Breast epithelium (tissue), 3 donors: ENCODE measurements around the gene SCARF1.
A peak's percentile ranks its signal among the peaks of the same experiment; 100 is the strongest.

Source experiments
- POLR2A ChIP-seq: fragments of 450-650 bp; IDR thresholded peaks from one replicate; pipeline ENCODE4 v1.6.1; 2016; ENCODE audit warnings: antibody characterized with exemption, mild to moderate bottlenecking, moderate library complexity
- POLR2AphosphoS5 ChIP-seq, 3 donors: sonication (generic); formaldehyde crosslinking; IDR thresholded peaks; one replicate each; pipeline ENCODE4 v1.6.1; 2017; ENCODE audit warnings: antibody characterized with exemption in 3 of 3
- TF ChIP-seq, protein P1 (sequence below), 3 donors: fragments of 450-650 bp; IDR thresholded peaks; one replicate each; pipeline ENCODE4 v1.5.1; 2016 to 2017; ENCODE audit warnings: antibody characterized with exemption in 3 of 3, mild to moderate bottlenecking in 3 of 3, moderate library complexity in 3 of 3

DNA sequence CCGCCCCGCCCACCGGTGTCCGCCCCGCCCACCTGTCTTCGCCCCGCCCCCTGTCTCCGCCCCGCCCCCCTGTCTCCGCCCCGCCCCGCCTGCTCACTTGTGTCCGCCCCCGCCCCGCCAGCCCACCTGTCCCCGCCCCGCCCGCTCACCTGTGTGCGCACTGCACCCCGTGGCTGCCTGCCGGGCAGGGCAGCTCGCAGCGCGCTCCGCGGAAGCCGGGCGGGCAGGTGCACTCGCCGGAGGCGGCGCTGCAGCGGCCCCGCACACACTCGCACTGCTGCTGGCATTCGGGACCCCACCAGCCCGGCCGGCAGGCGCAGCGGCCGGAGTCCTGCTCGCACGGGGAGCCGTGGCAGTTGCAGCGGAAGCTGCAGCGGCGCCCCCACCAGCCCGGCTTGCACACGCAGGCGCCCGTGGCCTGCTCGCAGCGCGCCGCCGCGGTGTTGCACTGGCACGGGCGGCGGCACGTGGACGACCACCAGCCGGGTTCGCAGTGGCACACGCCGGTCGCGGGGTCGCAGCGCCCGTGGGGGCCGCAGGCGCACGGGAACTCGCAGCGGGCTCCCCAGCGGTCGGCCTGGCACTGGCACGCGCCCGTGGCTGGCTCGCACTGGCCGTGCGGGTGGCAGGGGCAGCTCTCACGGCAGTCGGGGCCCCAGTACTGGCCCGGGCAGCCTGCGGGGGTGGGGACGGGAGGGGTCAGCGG lies 2.1 kb downstream of the SCARF1 start:
- TF ChIP-seq, protein P1, sequence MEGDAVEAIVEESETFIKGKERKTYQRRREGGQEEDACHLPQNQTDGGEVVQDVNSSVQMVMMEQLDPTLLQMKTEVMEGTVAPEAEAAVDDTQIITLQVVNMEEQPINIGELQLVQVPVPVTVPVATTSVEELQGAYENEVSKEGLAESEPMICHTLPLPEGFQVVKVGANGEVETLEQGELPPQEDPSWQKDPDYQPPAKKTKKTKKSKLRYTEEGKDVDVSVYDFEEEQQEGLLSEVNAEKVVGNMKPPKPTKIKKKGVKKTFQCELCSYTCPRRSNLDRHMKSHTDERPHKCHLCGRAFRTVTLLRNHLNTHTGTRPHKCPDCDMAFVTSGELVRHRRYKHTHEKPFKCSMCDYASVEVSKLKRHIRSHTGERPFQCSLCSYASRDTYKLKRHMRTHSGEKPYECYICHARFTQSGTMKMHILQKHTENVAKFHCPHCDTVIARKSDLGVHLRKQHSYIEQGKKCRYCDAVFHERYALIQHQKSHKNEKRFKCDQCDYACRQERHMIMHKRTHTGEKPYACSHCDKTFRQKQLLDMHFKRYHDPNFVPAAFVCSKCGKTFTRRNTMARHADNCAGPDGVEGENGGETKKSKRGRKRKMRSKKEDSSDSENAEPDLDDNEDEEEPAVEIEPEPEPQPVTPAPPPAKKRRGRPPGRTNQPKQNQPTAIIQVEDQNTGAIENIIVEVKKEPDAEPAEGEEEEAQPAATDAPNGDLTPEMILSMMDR (IDR thresholded peaks at IDR 0.05) = peak in 1 of 3 donors; percentile 25
- TF ChIP-seq POLR2A (no peak), POLR2AphosphoS5 (IDR thresholded peaks at IDR 0.05) (no peak)
